Prostate gland (tissue), 2 donors: Measurements from ENCODE around the gene UMODL1. TPM values are rescaled to one million over a fixed set of nuclear protein-coding genes. Genes with fewer than 3 reads are reported as not detected.

Source experiments
- DNase-seq: peaks from one replicate; pipeline ENCODE4 v3.0.0-alpha.2; 2019; ENCODE audit warnings: low spot score
- H3K27ac ChIP-seq, 2 donors: fragments of 200-600 bp; sonication (generic); 2 replicates each; pipeline ENCODE4 v1.5.1; 2017 to 2019
- H3K27me3 ChIP-seq: fragments of 200-600 bp; sonication (generic); replicated peaks from 2 replicates; pipeline ENCODE4 v1.5.1; 2019; ENCODE audit not compliant: insufficient read depth
- H3K36me3 ChIP-seq, 2 donors: fragments of 200-600 bp; sonication (generic); 1 replicate in 1 of 2; 2 replicates in 1 of 2; pipeline versions ENCODE4 v1.5.1 to v1.8.1; 2017 to 2019
- H3K4me1 ChIP-seq: fragments of 200-600 bp; sonication (generic); replicated peaks from 2 replicates; pipeline ENCODE4 v1.5.1; 2019
- H3K4me3 ChIP-seq, 2 donors: fragments of 200-600 bp; sonication (generic); 2 replicates each; pipeline ENCODE4 v1.5.1; 2017 to 2019
- H3K9me3 ChIP-seq: fragments of 200-600 bp; sonication (generic); 2 replicates; pipeline ENCODE4 v1.5.1; 2017
- POLR2A ChIP-seq: fragments of 450-650 bp; IDR thresholded peaks from one replicate; pipeline ENCODE4 v1.6.1; 2016; ENCODE audit warnings: antibody characterized with exemption, mild to moderate bottlenecking
- POLR2AphosphoS5 ChIP-seq: sonication (generic); formaldehyde crosslinking; IDR thresholded peaks from one replicate; pipeline ENCODE4 v1.6.1; 2017; ENCODE audit warnings: antibody characterized with exemption
- WGBS: methylation state at CpG from one replicate; pipeline ENCODE4 v1.1.5; 2018; 5-methylcytosine and 5-hydroxymethylcytosine counted together
- intact Hi-C: fragments of 100-400 bp; cut with DNase I; formaldehyde crosslinking; loops from one replicate; pipeline ENCODE4 v1.14.2; 2022
- total RNA-seq, 2 donors: library from RNA; depleted of rRNA; stranded (reverse); fragments of >200 nt; gene quantifications; one replicate each; pipeline ENCODE4 v1.1.0, GENCODE V29; 2016
- TF ChIP-seq, protein P1 (sequence below), 4 experiments: fragments of 200-600 bp in 2 of 4; fragments of 450-650 bp in 2 of 4; sonication (generic) in 2 of 4; IDR thresholded peaks; 1 replicate in 3 of 4; 2 replicates in 1 of 4; pipeline ENCODE4 v1.5.1; 2016 to 2019; ENCODE audit warnings: antibody characterized with exemption in 4 of 4, mild to moderate bottlenecking in 2 of 4, moderate library complexity in 2 of 4

Gene UMODL1
- total RNA-seq, 2 donors from 2014 or later, result 0.14 to 0.57 TPM

DNA sequence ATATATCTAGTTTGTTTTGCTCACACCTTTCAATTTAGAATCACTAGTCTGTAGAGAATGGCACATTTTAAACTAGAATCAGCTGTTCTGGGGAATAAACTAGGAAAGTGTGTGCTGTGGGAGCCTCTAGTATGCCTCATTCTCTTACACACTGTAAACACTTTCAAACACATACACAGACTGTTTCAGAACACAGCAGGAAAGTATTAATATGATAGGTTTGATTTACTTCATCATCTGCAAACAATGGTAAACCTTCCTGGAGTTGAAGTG lies 80.8 kb downstream of the UMODL1 start:
- Histone ChIP-seq H3K4me3 (no peak overlapping the region), H3K27ac (no peak overlapping the region), H3K4me1 (peaks cover 5% of the 10 kb centered on the region), H3K27me3 (no peaks in the 10 kb centered on the region), H3K9me3 (no peaks in the 10 kb centered on the region), H3K36me3 (no peaks in the 10 kb centered on the region)
- DNase-seq, result no peak
- TF ChIP-seq POLR2A (no peak), POLR2AphosphoS5 (no peak)
- TF ChIP-seq, protein P1, sequence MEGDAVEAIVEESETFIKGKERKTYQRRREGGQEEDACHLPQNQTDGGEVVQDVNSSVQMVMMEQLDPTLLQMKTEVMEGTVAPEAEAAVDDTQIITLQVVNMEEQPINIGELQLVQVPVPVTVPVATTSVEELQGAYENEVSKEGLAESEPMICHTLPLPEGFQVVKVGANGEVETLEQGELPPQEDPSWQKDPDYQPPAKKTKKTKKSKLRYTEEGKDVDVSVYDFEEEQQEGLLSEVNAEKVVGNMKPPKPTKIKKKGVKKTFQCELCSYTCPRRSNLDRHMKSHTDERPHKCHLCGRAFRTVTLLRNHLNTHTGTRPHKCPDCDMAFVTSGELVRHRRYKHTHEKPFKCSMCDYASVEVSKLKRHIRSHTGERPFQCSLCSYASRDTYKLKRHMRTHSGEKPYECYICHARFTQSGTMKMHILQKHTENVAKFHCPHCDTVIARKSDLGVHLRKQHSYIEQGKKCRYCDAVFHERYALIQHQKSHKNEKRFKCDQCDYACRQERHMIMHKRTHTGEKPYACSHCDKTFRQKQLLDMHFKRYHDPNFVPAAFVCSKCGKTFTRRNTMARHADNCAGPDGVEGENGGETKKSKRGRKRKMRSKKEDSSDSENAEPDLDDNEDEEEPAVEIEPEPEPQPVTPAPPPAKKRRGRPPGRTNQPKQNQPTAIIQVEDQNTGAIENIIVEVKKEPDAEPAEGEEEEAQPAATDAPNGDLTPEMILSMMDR (IDR thresholded peaks at IDR 0.05), result no peak
- intact Hi-C loops, result no loop called here

DNA sequence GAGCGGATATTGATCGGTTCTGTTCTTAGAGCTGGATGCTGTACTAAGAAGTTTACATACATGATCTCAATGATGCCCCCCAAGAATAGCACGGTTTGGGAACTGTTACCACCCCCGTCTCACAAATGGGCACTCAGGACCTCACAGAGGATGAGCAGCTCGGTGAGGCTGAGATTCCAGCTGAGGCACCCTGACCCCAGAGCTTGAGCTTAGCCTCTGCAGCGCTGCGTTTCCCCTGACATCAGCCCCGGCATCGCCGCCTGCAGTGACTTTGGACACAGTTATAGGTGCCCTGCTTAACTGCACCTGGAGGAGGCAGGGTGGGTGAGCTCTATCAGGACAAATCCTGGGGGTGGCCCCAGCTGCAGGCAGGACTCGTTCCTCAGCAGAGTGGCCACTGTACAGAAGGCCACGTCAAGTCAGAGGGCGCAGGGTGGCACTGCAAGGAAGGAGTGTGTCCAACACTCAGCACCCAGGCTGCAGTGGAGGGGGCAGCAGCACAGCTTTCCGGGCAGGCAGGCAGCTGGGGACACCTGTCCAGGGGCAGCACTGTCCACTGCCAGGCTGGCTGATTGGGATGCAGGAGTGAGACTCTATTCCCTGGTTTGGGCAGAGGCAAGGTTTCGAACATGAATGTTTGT lies 82.0 kb downstream of the UMODL1 start:
- TF ChIP-seq, protein P1 (IDR thresholded peaks at IDR 0.05), result no peak
- TF ChIP-seq POLR2A, result no peak
- no peak for TF ChIP-seq POLR2AphosphoS5
- DNase-seq, result no peak
- Histone ChIP-seq H3K4me1 (peaks cover 5% of the 10 kb centered on the region), H3K27me3 (no peaks in the 10 kb centered on the region), H3K36me3 (no peaks in the 10 kb centered on the region), H3K9me3 (no peaks in the 10 kb centered on the region), H3K4me3 (no peak overlapping the region), H3K27ac (no peak overlapping the region)
- intact Hi-C loops, result no loop called here
- 92% methylated on average over 15 of the region's 15 CpGs for WGBS

DNA sequence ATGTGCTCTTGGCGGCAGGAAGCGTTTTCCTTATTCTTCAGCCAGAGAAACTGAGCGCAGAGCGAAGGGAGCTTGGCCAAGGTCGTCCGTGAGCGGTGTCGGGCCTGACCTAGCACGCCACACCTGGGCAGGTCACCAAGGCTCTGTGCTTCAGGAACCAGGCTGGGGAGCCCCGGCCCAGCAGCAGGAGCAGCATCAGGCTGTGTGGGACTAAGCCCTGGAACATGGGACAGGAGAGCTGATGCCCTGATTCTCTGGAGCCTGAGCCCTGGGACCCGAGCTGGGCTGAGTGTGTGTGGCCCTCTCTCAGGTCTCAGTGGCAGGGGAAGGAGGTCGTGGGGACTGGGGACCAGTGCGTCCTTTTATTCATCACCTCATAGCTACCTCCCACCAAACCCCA lies 82.6 kb downstream of the UMODL1 start:
- Histone ChIP-seq H3K27ac (no peak overlapping the region), H3K9me3 (no peaks in the 10 kb centered on the region), H3K27me3 (no peaks in the 10 kb centered on the region), H3K4me1 (peaks cover 5% of the 10 kb centered on the region), H3K36me3 (no peaks in the 10 kb centered on the region), H3K4me3 (no peak overlapping the region)
- no peak for DNase-seq
- 75% methylated on average over 13 of the region's 13 CpGs for WGBS
- intact Hi-C loops, result no loop called here
- no peak for TF ChIP-seq POLR2A
- no peak for TF ChIP-seq POLR2AphosphoS5
- TF ChIP-seq, protein P1 (IDR thresholded peaks at IDR 0.05), result no peak

DNA sequence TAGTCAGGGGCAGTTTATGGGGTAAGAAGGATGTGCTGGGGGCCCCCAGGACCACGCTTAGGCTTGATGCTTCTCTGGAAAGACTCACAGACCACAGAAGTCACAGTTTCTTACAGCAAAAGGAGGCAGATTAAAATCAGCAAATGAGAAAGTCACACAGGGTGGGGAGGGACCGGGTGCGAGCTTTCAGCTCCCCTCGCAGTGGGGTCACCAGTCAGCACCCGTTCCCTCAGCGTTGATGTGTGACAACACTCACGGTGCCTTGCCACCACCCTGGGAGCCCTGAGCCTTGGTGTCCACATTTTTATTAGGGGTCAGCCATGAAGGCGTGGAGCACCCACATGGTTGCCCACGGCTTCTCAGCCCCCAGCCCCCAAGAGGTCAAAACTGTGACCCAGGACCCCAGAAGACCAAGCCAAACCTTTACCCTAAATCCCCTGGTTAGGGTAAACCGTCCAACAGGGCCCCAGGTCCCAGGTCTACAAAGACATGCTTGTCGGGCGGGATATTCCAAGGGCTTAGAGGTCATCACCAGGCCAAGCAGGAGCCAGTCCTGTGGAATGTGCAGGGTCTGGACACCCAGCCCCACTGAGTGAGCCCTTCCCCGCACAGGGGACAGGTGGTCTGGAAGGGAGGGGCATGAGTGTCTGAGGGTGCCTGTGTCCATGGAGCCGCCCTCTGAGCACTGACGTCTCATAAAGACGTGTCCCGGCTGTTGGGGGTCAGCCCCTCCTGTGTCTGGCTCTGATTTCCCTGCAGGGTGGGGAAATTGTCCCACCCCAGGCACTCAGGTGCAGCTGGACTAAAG lies 83.3 kb downstream of the UMODL1 start:
- WGBS, result 87% methylated on average over 17 of the region's 17 CpGs
- no peak for DNase-seq

More for the DNA sequence above, 83.3 kb downstream of the UMODL1 start:
- Histone ChIP-seq H3K36me3 (no peaks in the 10 kb centered on the region), H3K27ac (no peak overlapping the region), H3K27me3 (no peaks in the 10 kb centered on the region), H3K4me1 (peaks cover 5% of the 10 kb centered on the region), H3K9me3 (no peaks in the 10 kb centered on the region), H3K4me3 (no peak overlapping the region)
- TF ChIP-seq POLR2A (no peak), POLR2AphosphoS5 (no peak)
- TF ChIP-seq, protein P1 (IDR thresholded peaks at IDR 0.05), result no peak
- intact Hi-C loops, result no loop called here
